HG02588 (cell line): Measurements from ENCODE around the gene HDAC7.
"Not testable (repeated sequence)": the region's sequence is repeated elsewhere in the genome, so short reads cannot be mapped to it uniquely, and the experiment has no call there.

Experiments used
- ATAC-seq: cut with Tn5 transposase; IDR thresholded peaks from one replicate; pipeline ENCODE4 v1.9.1; 2021; ENCODE audit warnings: mild to moderate bottlenecking, moderate library complexity; ENCODE audit not compliant: unreplicated experiment

Gene HDAC7

DNA sequence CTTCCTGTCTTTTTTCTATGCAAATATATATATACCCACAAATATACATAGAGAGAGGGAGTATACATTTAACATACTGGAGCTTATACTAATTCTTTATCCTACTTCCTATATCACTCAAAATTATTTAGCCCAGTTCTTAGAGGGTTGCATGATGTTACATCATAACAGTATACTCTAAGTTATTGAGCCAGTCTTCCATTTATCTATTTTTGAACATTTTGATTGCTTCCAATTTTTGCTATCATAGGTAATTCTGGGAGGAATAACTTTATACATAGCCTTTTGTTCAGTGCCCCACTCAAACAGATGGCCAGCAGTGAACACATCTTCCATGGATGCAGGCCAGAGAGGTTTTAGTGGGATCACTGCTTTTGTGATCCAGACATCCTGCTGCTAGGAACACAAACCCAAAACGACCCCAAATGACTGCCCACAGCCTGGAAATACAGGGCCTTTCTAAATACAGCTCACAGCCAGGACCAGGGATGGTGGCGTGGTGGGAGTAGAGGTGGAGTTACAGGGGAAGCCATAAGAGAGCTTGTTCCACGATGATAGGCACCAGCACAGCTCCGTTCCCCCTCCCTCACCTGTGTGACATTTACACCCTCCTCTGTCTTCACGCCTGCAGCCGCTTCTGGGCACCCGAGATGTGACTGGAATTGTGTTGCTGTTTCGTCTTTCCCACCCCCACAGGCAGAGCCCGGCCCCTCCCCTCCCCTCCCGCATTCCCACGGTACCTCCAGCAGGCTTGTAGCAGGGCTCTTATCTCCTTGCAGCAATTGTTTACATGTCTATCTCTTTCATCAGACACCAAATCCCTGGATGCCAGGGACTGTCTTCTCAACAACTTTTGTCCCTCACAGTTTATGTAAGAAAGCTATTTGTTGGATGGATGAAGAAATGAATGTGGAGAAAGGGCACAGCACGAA, 30.7 kb upstream of the HDAC7 start:
- no peak for ATAC-seq

DNA sequence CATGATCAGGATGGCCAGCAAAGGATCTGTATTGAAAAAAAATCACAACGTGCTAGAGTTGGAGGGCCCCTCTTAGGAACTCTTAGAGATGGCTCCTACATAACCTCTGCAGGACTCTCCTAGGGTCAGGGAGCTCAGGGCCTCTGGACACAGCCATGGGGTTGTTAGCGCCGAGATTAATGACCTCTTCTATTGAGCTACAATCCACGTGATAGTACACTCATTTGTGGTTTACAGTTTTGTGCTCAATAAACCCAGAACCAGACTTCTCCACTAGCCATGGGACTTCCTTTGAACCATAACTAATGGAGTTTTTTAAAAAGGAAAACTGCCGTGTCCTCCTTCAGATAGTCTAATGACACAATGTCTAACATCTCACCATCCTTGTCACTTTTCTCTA, 29.6 kb upstream of the HDAC7 start:
- no peak for ATAC-seq

DNA sequence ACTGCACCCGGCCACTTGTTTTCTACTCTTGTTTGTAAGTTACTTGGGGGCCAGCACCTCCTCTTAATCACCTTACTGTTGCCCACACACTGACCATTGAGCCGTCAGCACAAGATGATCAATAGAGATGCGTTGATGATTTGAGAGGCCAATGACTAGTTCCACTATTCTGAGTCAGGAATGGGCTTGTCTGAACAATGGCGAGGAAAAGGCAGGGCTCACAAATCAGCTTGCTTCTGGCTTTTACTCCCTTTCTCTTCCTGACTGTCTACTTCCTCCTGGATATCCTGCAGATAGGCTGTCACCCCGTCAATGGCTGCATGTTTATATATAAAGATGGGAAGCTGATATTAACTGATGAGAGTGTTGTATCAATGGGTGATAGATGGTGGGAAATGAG, 29.1 kb upstream of the HDAC7 start:
- no peak for ATAC-seq

DNA sequence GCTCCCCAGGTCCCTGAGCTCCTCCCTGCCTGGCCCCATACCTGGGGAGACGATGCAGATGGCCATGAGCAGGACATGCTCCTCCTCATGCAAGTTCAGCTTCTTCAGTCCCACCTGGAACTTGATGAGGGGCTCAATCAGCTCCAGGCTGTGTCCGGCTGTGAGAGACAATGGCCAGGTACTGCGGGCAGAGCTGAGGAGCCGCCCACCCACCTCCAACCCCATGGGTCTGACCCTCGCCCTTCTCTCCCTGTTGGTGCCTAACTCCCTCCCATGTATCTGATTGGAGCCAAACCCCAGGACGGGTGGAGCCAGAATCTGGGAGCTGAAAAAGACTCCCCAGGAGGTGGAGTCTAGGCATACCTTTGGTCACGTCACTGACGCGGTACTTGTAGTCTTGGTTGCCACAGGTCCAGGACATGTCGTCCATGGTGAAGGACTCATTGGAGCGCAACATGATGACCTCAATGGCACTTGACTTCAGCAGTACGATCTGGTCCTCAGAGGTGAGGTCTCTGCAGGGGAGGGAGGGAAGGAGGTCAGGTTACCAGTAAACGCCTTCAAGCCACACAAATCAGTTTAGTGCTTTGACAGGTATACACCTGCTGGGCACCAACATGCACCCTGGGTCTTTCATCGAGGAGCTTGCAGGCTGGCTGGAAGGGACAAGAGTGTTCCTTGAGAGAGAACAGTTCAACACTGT, 26.7 kb upstream of the HDAC7 start:
- no peak for ATAC-seq

GRCh38 chr12:47845081-47845480, 25.4 kb upstream of the HDAC7 start:
- ATAC-seq = no peak

- ATAC-seq = no peak
Observed at GRCh38 chr12:47844264-47845019, 24.7 kb upstream of the HDAC7 start.

DNA sequence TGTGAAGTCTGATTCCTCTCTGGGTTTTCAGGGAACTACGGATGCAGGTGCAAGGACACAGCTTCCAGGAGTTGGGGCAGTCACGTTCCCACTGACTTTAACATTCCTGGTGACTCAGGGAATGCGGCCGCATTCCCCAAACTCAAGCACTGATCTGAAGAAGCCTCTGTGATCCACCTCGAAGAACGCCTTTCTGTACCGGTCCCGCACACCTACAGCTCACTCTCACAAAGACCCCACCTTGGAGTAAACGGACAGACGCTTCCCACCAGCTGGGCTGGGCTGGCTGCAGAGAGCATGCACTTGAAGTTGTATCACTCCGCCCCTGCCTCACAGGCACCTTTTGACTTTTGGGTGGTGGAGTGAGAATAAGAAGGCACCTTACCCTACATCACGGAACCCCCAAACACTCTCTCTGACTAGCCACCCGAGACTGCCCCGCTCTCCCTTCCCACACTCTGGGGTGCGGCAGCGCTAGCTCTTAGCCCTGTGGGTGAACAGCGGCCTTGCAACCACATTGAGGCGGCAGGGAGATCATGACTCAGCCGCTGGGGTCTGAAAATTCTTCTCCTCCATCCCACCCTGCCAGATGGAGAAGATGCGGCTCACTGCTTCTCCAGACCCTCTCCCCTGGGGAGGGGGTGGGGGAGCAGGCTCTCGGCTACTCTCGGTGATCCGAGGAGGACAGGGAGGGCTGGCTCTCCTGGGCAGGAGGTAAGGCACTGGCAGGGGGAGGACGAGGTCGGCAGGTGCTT, 23.7 kb upstream of the HDAC7 start:
- ATAC-seq = no peak

- not testable (repeated sequence) for ATAC-seq
Observed at GRCh38 chr12:47842543-47842942, 22.8 kb upstream of the HDAC7 start.

- ATAC-seq = no peak
Observed at GRCh38 chr12:47841910-47842309, 22.2 kb upstream of the HDAC7 start.

- no peak for ATAC-seq
Observed at GRCh38 chr12:47841501-47841900, 21.8 kb upstream of the HDAC7 start.

DNA sequence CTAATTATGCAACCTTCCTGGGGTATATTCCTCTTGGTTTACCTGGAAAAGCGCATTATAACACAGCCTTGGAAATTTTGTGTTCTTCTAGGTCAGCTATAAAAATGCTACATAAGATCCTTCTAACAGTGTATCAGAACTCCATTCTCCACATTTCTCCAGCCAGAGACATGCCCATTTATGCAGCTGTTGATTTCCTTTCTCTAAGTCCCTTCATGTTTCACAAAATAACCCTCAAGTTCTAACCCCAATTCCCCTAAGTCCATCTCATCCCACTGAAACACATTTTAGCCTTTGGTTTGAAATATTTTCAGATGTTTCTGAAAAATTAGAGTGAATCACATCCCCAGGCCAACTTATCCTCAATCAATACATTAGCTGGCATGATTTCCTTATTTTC, 20.9 kb upstream of the HDAC7 start:
- no peak for ATAC-seq

DNA sequence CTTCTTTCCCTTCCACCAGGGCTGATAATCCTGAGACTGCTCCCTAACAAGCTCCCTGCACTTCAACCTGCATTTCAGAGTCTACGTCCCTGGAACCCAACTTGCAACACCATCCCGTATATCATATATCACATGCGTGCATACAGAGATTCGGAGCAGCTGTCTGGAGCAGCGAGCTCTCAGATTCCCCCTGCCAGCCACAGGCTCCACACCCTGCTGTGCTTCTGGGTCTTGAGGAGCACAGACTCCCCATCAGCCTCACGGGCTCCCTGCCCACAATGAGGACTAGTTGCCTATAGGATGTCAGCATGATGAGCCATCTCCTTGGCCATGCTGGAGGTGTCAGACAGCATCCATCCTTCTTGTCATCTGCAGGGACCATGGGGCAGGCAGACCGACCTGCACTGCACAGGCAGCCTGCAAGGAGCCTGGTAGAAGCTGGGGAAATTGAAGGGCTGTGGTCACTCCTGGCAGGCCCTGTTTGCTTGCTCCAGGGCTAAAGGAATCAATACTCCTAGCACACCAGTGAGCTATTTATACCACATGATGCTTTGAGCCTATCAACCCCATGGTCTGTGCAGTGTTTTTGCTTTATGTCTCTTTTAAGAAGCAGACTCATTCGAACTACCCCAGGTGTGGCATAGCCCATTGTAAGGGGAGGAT, 19.6 kb upstream of the HDAC7 start:
- no peak for ATAC-seq

- no peak for ATAC-seq
Observed at GRCh38 chr12:47838286-47838931, 18.7 kb upstream of the HDAC7 start.

DNA sequence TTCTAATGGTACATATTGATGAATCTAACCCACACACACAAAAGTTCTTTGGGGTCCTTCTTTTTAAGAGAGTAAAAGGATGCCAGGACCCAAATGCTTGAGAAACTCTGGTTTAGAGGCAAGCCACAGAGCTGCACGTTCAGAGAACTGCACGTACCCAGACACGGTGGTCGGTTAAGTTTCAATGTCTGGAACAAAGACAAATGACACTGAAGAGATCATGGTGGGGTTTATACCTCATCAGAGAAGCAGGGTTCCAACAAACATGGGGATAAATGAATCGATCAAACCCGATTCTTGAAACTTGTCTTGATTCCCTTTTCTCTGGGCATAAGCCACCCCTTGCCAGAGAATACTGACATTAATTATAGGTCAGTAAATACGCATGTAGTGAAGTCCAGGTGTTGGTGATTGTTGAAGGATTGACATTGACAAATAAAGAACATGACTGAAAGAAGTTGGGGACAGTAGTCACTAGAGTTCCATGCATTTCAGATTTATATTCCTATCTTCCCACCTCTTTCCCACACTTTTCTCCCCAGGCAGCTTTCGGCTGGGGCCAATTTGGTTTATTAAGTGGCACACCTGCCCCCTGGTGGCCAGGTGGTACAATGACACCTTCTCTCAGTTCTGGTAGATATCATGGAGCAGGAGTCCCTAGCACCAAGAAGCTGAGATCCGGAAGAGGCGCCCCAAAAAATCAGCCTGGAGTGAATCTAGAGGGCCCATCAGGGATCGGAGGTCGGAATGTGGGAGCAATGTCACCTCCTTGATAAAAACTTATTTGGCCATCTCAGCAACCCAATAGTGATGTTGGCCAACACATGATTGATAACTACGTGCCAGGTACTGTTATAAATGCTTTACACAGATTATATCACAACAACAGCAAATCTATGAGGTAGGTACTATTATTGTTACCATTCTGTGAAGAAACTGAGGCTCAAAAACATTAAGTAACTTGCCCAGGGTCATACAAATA, 17.8 kb upstream of the HDAC7 start:
- ATAC-seq = no peak

DNA sequence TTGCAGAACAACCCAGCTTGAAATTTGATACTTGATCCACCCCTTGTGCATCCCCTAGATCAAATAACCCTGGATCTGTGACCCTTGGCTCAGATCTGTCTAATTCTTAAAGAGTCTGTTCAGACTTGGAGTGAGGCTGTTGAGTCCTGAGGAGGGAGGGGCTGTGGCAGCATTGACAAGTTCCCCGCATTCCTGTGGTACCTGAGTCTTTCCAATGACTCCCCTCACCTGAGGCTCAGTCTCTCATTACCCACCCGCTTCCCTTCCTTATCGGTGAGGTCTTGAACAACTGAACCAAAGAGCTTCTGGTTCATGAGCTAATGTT, 16.1 kb upstream of the HDAC7 start:
- no peak for ATAC-seq

- no peak for ATAC-seq
Observed at GRCh38 chr12:47835006-47835830, 15.5 kb upstream of the HDAC7 start.

DNA sequence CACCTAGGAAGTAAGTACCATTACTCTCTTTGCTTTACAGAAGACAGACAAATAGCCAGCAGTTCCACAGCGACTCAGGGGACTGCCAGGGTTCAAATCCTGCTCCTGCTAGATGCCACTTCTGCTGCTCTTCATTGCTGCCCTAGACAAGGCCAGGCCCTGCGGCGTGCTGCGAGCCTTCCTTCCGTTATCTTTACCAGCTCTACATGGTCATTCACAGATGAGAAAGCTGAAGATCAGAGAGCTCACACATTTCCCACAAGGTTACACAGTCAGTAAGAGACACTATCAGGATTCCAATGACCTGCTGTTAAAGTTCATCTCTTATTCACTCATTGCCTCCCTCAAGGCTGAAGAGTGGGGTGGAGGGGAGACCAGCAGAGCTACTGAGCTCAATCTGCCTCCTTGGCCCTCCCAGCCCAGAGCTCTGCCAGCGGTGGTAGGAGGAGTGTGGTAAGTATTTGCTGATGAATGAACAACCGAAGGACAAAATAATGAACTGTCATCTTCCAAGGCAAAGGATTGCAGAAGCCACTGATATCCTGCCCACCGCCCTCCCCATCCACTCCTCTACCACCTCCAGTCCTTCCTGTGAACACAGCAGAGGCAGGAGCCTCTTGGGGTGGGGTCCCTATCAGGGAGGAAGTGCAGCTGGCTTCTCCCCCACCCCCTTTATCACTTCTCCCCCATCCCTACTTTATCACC, 14.6 kb upstream of the HDAC7 start:
- ATAC-seq = no peak
